Measurements from ENCODE around the gene NOG. TPM values are rescaled to one million over a fixed set of nuclear protein-coding genes. Genes with fewer than 3 reads are reported as not detected.

NOG gene
- total and polyA plus RNA-seq, 10 of the 15 experiments (the other 5 are each of a cell fraction or from before 2014, with no cell fraction given) = 0.10 TPM; not detected in 9

DNA sequence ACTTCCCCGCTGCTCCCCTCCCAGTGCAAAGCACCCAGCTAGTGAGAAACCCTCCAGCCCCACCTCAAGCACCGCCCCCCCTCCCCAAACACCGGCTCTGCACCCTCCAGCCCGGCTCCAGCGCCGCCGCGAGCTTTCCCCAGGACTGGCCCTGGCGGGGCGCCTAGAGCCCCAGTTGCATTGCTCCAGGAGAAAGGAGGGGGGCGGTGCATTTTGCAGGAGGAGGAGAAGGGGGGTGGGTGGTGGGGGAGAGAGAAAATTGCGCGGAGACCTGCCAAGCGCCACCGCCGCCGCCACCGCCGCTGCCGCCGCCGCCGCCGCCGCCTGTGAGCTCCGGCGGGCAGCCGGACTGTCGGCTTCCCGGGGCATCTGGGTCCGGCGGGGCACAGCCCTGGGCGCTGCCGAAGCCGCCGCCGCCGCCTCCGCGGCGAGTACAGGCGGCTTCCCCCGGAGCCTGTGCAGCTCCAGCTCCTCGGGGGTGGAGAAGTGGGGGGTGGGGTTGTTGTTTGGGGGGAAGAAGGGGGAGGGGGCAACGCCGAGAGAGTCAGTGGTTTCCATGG, 333 bp upstream of the NOG start:
- in situ Hi-C loops (cut with MboI) = no loop called here
- no peaks in the 10 kb centered on the region for H3K36me3 ChIP-seq (ENCODE audit: control insufficient read depth in 2 of 2, insufficient read depth in 2 of 2, low read length in 1 of 2)
- no peak overlapping the region for H3K4me3 ChIP-seq
- no peaks in the 10 kb centered on the region for H4K20me1 ChIP-seq (ENCODE audit: control insufficient read depth, insufficient read depth)
- no peaks in the 10 kb centered on the region for H3K79me2 ChIP-seq (ENCODE audit: control insufficient read depth, insufficient read depth, low read length)
- no TSS peak for BruUV-seq (replicated peaks)
- FAIRE-seq (no peak), ATAC-seq (peak; percentile 49), DNase-seq (ENCODE audit: low read depth, low spot score) (no peak)
- TF ChIP-seq MXI1 (IDR thresholded peaks at IDR 0.05; ENCODE audit: low read depth, low read length) = no peak
- TF ChIP-seq NFYB (IDR thresholded peaks at IDR 0.05; ENCODE audit: insufficient read depth, low read depth, low read length) = no peak
- TF ChIP-seq HCFC1 (IDR thresholded peaks at IDR 0.05; ENCODE audit: low read length) = no peak
- TF ChIP-seq CBFB (IDR thresholded peaks at IDR 0.05; ENCODE audit: low read depth) = no peak
- TF ChIP-seq PAX5 (IDR thresholded peaks at IDR 0.05; ENCODE audit: borderline replicate concordance, low read depth, low read length) = no peak
- ChIA-PET POLR2A (no interaction called here), CTCF (interaction anchor here (1.4 to 6.0 kb wide), 3 partner anchors 124 to 186 kb away, joined by 3 to 57 read pairs (median 5); no protein-coding TSS in a partner anchor), RAD21 (ENCODE audit: unreplicated experiment) (interaction anchor here (0.9 to 1.6 kb wide), 2 partner anchors 123 to 187 kb away, joined by 3 to 6 read pairs; no protein-coding TSS in a partner anchor), SMC1A (ENCODE audit: uncharacterized antibody, unreplicated experiment) (interaction anchor here (1.2 to 3.2 kb wide), 2 partner anchors 122 to 186 kb away, joined by 3 to 16 read pairs; no protein-coding TSS in a partner anchor)
- H3K27me3 ChIP-seq (replicated peaks in 1 of 2; ENCODE audit: control insufficient read depth in 2 of 2, insufficient read depth in 2 of 2, low read length in 1 of 2) = peaks cover 17 to 19% of the 10 kb centered on the region in 2 experiments
- no peak overlapping the region for H3K4me2 ChIP-seq (ENCODE audit: control insufficient read depth, insufficient read depth)
- no peak overlapping the region for H2AFZ ChIP-seq (ENCODE audit: control insufficient read depth, low read depth, low read length)
- no peak overlapping the region for H3K27ac ChIP-seq (ENCODE audit: control insufficient read depth, insufficient read depth)
- 0% methylated on average over 6 of the region's 46 CpGs for WGBS (ENCODE audit: insufficient coverage, insufficient replicate concordance, low lambda C conversion rate, missing lambda C conversion rate)
- no peak overlapping the region for H3K9ac ChIP-seq (ENCODE audit: control insufficient read depth, insufficient read depth, low read length)
- H3K4me1 ChIP-seq (ENCODE audit: control insufficient read depth, insufficient read depth, low read length) = no peaks in the 10 kb centered on the region
- no peaks in the 10 kb centered on the region for H3K9me3 ChIP-seq (replicated peaks; ENCODE audit: control insufficient read depth, insufficient read depth, low read length)
- intact Hi-C loops (cut with micrococcal nuclease; ENCODE audit: unreplicated experiment) = no loop called here

DNA sequence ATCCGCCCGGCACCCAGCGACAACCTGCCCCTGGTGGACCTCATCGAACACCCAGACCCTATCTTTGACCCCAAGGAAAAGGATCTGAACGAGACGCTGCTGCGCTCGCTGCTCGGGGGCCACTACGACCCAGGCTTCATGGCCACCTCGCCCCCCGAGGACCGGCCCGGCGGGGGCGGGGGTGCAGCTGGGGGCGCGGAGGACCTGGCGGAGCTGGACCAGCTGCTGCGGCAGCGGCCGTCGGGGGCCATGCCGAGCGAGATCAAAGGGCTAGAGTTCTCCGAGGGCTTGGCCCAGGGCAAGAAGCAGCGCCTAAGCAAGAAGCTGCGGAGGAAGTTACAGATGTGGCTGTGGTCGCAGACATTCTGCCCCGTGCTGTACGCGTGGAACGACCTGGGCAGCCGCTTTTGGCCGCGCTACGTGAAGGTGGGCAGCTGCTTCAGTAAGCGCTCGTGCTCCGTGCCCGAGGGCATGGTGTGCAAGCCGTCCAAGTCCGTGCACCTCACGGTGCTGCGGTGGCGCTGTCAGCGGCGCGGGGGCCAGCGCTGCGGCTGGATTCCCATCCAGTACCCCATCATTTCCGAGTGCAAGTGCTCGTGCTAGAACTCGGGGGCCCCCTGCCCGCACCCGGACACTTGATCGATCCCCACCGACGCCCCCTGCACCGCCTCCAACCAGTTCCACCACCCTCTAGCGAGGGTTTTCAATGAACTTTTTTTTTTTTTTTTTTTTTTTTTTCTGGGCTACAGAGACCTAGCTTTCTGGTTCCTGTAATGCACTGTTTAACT, 1.0 kb downstream of the NOG start:
- no peak for FAIRE-seq
- TF ChIP-seq FOXM1 (IDR thresholded peaks at IDR 0.05; ENCODE audit: low read depth, low read length) = no peak
- no peak for TF ChIP-seq RB1 (IDR thresholded peaks at IDR 0.05; ENCODE audit: borderline replicate concordance)
- no peak for TF ChIP-seq NRF1 (conservative IDR thresholded peaks at IDR 0.05; ENCODE audit: low read depth, low read length)
- TF ChIP-seq ASH2L (IDR thresholded peaks at IDR 0.05; ENCODE audit: borderline replicate concordance, low read depth) = no peak
- TF ChIP-seq IRF4 (IDR thresholded peaks at IDR 0.05; ENCODE audit: low read depth, low read length) = no peak
- no peak for TF ChIP-seq RUNX3 (IDR thresholded peaks at IDR 0.05; ENCODE audit: low read length)
- TF ChIP-seq, protein P1, sequence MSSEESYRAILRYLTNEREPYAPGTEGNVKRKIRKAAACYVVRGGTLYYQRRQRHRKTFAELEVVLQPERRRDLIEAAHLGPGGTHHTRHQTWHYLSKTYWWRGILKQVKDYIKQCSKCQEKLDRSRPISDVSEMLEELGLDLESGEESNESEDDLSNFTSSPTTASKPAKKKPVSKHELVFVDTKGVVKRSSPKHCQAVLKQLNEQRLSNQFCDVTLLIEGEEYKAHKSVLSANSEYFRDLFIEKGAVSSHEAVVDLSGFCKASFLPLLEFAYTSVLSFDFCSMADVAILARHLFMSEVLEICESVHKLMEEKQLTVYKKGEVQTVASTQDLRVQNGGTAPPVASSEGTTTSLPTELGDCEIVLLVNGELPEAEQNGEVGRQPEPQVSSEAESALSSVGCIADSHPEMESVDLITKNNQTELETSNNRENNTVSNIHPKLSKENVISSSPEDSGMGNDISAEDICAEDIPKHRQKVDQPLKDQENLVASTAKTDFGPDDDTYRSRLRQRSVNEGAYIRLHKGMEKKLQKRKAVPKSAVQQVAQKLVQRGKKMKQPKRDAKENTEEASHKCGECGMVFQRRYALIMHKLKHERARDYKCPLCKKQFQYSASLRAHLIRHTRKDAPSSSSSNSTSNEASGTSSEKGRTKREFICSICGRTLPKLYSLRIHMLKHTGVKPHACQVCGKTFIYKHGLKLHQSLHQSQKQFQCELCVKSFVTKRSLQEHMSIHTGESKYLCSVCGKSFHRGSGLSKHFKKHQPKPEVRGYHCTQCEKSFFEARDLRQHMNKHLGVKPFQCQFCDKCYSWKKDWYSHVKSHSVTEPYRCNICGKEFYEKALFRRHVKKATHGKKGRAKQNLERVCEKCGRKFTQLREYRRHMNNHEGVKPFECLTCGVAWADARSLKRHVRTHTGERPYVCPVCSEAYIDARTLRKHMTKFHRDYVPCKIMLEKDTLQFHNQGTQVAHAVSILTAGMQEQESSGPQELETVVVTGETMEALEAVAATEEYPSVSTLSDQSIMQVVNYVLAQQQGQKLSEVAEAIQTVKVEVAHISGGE (CRISPR knock-in tag; IDR thresholded peaks at IDR 0.05) = no peak

More for the DNA sequence above, 1.0 kb downstream of the NOG start:
- Histone ChIP-seq H3K9me3 (replicated peaks; ENCODE audit: control insufficient read depth, insufficient read depth, low read length) (no peaks in the 10 kb centered on the region), H3K27me3 (replicated peaks in 1 of 2; ENCODE audit: control insufficient read depth in 2 of 2, insufficient read depth in 2 of 2, low read length in 1 of 2) (peaks cover 13 to 19% of the 10 kb centered on the region in 2 experiments), H4K20me1 (ENCODE audit: control insufficient read depth, insufficient read depth) (no peaks in the 10 kb centered on the region), H3K9ac (ENCODE audit: control insufficient read depth, insufficient read depth, low read length) (no peak overlapping the region), H3K4me2 (ENCODE audit: control insufficient read depth, insufficient read depth) (no peak overlapping the region; the same call in 1 of the 2 replicates), H3K4me3 (0 out of 2 replicates have a peak overlapping the region, but pooled peaks have one; percentile 11), H2AFZ (ENCODE audit: control insufficient read depth, low read depth, low read length) (no peak overlapping the region), H3K27ac (ENCODE audit: control insufficient read depth, insufficient read depth) (no peak overlapping the region), H3K79me2 (ENCODE audit: control insufficient read depth, insufficient read depth, low read length) (no peaks in the 10 kb centered on the region), H3K4me1 (ENCODE audit: control insufficient read depth, insufficient read depth, low read length) (no peaks in the 10 kb centered on the region), H3K36me3 (ENCODE audit: control insufficient read depth in 2 of 2, insufficient read depth in 2 of 2, low read length in 1 of 2) (no peaks in the 10 kb centered on the region)
- in situ Hi-C loops (cut with MboI) = no loop called here
- WGBS (ENCODE audit: insufficient coverage, insufficient replicate concordance, low lambda C conversion rate, missing lambda C conversion rate) = 5% methylated on average over 53 of the region's 61 CpGs
- RAD21 ChIA-PET (ENCODE audit: unreplicated experiment) = no interaction called here
- SMC1A ChIA-PET (ENCODE audit: uncharacterized antibody, unreplicated experiment) = no interaction called here
- DNase-seq (ENCODE audit: low read depth, low spot score) = no peak
- intact Hi-C loops (cut with micrococcal nuclease; ENCODE audit: unreplicated experiment) = no loop called here
- ATAC-seq = peak; percentile 15; the same call in 1 of the 3 replicates
- CTCF ChIA-PET = interaction anchor here (0.6 to 6.0 kb wide), 2 partner anchors 59 to 122 kb away, joined by 3 to 57 read pairs; no protein-coding TSS in a partner anchor
- POLR2A ChIA-PET = interaction anchor here (0.7 kb wide), 1 partner anchor 63 kb away, joined by 3 read pairs; no protein-coding TSS in a partner anchor
- BruUV-seq (replicated peaks) = no TSS peak
